IMR-90 (cell line): ENCODE measurements around the gene TTC21A. TPM values are rescaled to one million over a fixed set of nuclear protein-coding genes. Genes with fewer than 3 reads are reported as not detected.

ENCODE experiments used
- ATAC-seq: fragments of 200-7000 bp; cut with Tn5 transposase; 2 replicates; pipeline ENCODE4 v1.9.1; 2020; ENCODE audit warnings: low read depth, mild to moderate bottlenecking, moderate library complexity
- BruUV-seq: library from RNA; stranded (reverse); fragments of 400-500 nt; replicated peaks from 2 replicates; lab custom pipeline; 2021; lab: Mats Ljungman, UMichigan
- CTCF ChIA-PET: fragments of 300-600 bp; formaldehyde crosslinking; extraction: SDS; loops from one replicate; lab custom pipeline; 2021; ENCODE audit warnings: antibody characterized with exemption; lab: Yijun Ruan, JAX
- POLR2A ChIA-PET: fragments of 300-600 bp; sonication (Branson Sonifier 250); formaldehyde crosslinking; loops from one replicate; lab custom pipeline; 2022; ENCODE audit warnings: antibody characterized with exemption; ENCODE audit not compliant: unreplicated experiment; lab: Charles Lee
- DNase-seq: peaks from one replicate; pipeline ENCODE4 v3.0.0; 2013
- H2AFZ ChIP-seq: replicated peaks from 2 replicates; pipeline ENCODE3; 2013; ENCODE audit warnings: low read length, mild to moderate bottlenecking; ENCODE audit not compliant: poor library complexity
- H2AK5ac ChIP-seq: 2 replicates; pipeline ENCODE4 v1.6.1; 2013; ENCODE audit warnings: low read depth, low read length, inconsistent platforms
- H2AK9ac ChIP-seq: replicated peaks from 2 replicates; pipeline ENCODE3; 2013; ENCODE audit warnings: mild to moderate bottlenecking, low read depth, low read length, moderate library complexity; ENCODE audit not compliant: poor library complexity
- H2BK120ac ChIP-seq: 2 replicates; pipeline ENCODE4 v1.6.1; 2013; ENCODE audit warnings: low read depth, low read length, inconsistent platforms
- H2BK15ac ChIP-seq: 3 replicates; pipeline ENCODE4 v1.6.1; 2013; ENCODE audit warnings: low read depth, low read length, inconsistent platforms
- H2BK20ac ChIP-seq: 2 replicates; pipeline ENCODE4 v1.6.1; 2013; ENCODE audit warnings: low read depth, mild to moderate bottlenecking, inconsistent platforms, low read length, moderate library complexity
- H2BK5ac ChIP-seq: 2 replicates; pipeline ENCODE4 v1.6.1; 2013; ENCODE audit warnings: mild to moderate bottlenecking, low read depth, low read length, inconsistent platforms; ENCODE audit not compliant: poor library complexity, severe bottlenecking
- H3K14ac ChIP-seq: replicated peaks from 2 replicates; pipeline ENCODE4 v1.6.1; 2013; ENCODE audit warnings: low read depth, low read length, inconsistent platforms
- H3K18ac ChIP-seq: 2 replicates; pipeline ENCODE4 v1.6.1; 2013; ENCODE audit warnings: low read depth, low read length, control low read depth
- H3K23ac ChIP-seq: 2 replicates; pipeline ENCODE4 v1.6.1; 2013; ENCODE audit warnings: low read depth, low read length, inconsistent platforms
- H3K27ac ChIP-seq: 2 replicates; pipeline ENCODE4 v1.5.1; 2013; ENCODE audit warnings: mild to moderate bottlenecking, control low read depth, low read length; ENCODE audit not compliant: insufficient read depth
- H3K27me3 ChIP-seq: 2 replicates; pipeline ENCODE4 v1.6.1; 2013; ENCODE audit warnings: low read length; ENCODE audit not compliant: control insufficient read depth, insufficient read depth
- H3K36me3 ChIP-seq: 2 replicates; pipeline ENCODE4 v1.6.1; 2013; ENCODE audit warnings: low read length, mixed read lengths; ENCODE audit not compliant: control insufficient read depth, insufficient read depth
- H3K4ac ChIP-seq: 2 replicates; pipeline ENCODE4 v1.6.1; 2013; ENCODE audit warnings: low read depth, low read length, inconsistent platforms
- H3K4me1 ChIP-seq: 2 replicates; pipeline ENCODE4 v1.6.1; 2013; ENCODE audit warnings: low read length, mixed read lengths; ENCODE audit not compliant: control insufficient read depth, insufficient read depth
- H3K4me2 ChIP-seq: 2 replicates; pipeline ENCODE4 v1.6.1; 2013; ENCODE audit warnings: low read depth, mild to moderate bottlenecking, control low read depth, low read length, moderate library complexity
- H3K4me3 ChIP-seq: 2 replicates; pipeline ENCODE4 v1.5.1; 2013; ENCODE audit warnings: low read depth, mild to moderate bottlenecking, control low read depth, low read length, moderate library complexity; ENCODE audit not compliant: insufficient read depth
- H3K56ac ChIP-seq: 2 replicates; pipeline ENCODE4 v1.6.1; 2013; ENCODE audit warnings: low read length, inconsistent platforms; ENCODE audit not compliant: insufficient read depth; ENCODE audit errors: extremely low read depth
- H3K79me1 ChIP-seq, 2 experiments: 2 replicates each; pipeline ENCODE4 v1.6.1; 2013; ENCODE audit warnings: low read length in 2 of 2, inconsistent platforms in 1 of 2, low read depth in 1 of 2
- H3K9ac ChIP-seq: 2 replicates; pipeline ENCODE4 v1.6.1; 2013; ENCODE audit warnings: low read depth, low read length, control low read depth
- H3K9me1 ChIP-seq: 2 replicates; pipeline ENCODE4 v1.6.1; 2013; ENCODE audit warnings: low read length, inconsistent platforms; ENCODE audit not compliant: insufficient read depth
- H3K9me3 ChIP-seq: 2 replicates; pipeline ENCODE4 v1.6.1; 2013; ENCODE audit warnings: low read length; ENCODE audit not compliant: control insufficient read depth, insufficient read depth
- H4K20me1 ChIP-seq: 2 replicates; pipeline ENCODE4 v1.6.1; 2013; ENCODE audit warnings: low read length, inconsistent platforms; ENCODE audit not compliant: insufficient read depth
- H4K5ac ChIP-seq: 2 replicates; pipeline ENCODE4 v1.6.1; 2013; ENCODE audit warnings: mild to moderate bottlenecking, low read depth, low read length, control low read depth
- H4K8ac ChIP-seq, 2 experiments: 2 replicates each; pipeline ENCODE4 v1.6.1; 2013; ENCODE audit warnings: low read depth in 2 of 2, low read length in 2 of 2, control low read depth in 1 of 2, inconsistent platforms in 1 of 2
- H4K91ac ChIP-seq: 2 replicates; pipeline ENCODE4 v1.6.1; 2013; ENCODE audit warnings: low read depth, low read length, inconsistent platforms; ENCODE audit not compliant: insufficient read depth
- BHLHE40 ChIP-seq: fragments of 150-350 bp; IDR thresholded peaks from 2 replicates; pipeline ENCODE4 v1.6.1; 2016; ENCODE audit warnings: mild to moderate bottlenecking, low read depth, low read length
- FOS ChIP-seq: fragments of 150-350 bp; IDR thresholded peaks from 2 replicates; pipeline ENCODE4 v1.6.1; 2016; ENCODE audit warnings: low read depth, low read length
- RAD21 ChIP-seq: IDR thresholded peaks from 2 replicates; pipeline ENCODE4 v1.6.1; 2012; ENCODE audit warnings: low read length, improper control_type of control experiment
- RCOR1 ChIP-seq: IDR thresholded peaks from 2 replicates; pipeline ENCODE4 v1.6.1; 2012; ENCODE audit warnings: mild to moderate bottlenecking, low read length, improper control_type of control experiment; ENCODE audit not compliant: insufficient replicate concordance
- WGBS, 2 experiments: methylation state at CpG; one replicate each; pipeline versions ENCODE4 v1.1.5 to v1.1.7; 2013; ENCODE audit warnings: missing lambda C conversion rate in 2 of 2; ENCODE audit not compliant: insufficient read length in 1 of 2; ENCODE audit errors: extremely low coverage in 2 of 2; 5-methylcytosine and 5-hydroxymethylcytosine counted together
- dilution Hi-C: fragments of 300-500 bp; cut with HindIII; formaldehyde crosslinking; loops from one replicate; pipeline ENCODE4 v1.14.3; 2018; ENCODE audit warnings: low sequenced_read_pairs; ENCODE audit not compliant: unreplicated experiment
- in situ Hi-C: fragments of 300-500 bp; cut with MboI; formaldehyde crosslinking; loops from 3 replicates; pipeline ENCODE4 v1.14.3; 2019; ENCODE audit warnings: low sequenced_read_pairs, inconsistent platforms, mixed read lengths
- intact Hi-C: fragments of 100-400 bp; cut with micrococcal nuclease; formaldehyde crosslinking; loops from 2 replicates; pipeline ENCODE4 v1.10.0; 2022
- polyA plus RNA-seq, 3 experiments: library from polyadenylated mRNA; depleted of rRNA; stranded (reverse); fragments of >200 nt; gene quantifications; 2 replicates each; pipeline ENCODE4 v1.2.3, GENCODE V29; 2012; ENCODE audit warnings: low replicate concordance in 1 of 3
- total RNA-seq: library from RNA; depleted of rRNA; stranded (reverse); fragments of >200 nt; gene quantifications from 2 replicates; pipeline ENCODE4 v1.2.3, GENCODE V29; 2012

TTC21A gene
- total and polyA plus RNA-seq, 2 of the 4 experiments (the other 2 are of a cell fraction), result 0.90 to 1.8 TPM

DNA sequence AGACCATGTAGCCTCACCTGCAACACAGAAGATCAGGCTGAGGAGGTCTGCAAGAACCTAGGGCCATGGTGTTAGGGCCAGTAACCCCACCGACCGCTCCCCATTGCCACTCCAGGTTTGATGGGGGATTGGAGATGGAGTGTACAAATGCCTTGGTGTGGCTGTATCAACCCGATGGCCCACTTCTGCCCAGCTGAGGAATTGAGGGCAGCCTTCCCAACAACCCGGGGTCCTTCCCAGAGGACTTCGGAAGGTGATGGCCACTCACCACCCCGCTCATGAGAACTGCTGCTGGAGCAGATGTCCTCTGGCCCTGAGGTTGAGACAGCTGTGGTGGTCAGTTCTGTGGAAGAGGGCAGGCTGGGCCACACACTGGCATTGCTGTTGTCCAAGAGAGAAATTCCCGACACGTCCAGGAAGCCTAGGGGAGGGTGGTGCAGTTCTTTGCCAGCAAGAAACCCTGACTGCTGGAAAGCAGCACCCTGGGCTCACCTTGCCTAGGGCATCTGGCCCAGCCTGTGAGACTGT, 8.9 kb upstream of the TTC21A start:
- Histone ChIP-seq H3K9me1 (no peaks in the 10 kb centered on the region), H3K4ac (no peak overlapping the region), H2BK20ac (no peak overlapping the region), H3K23ac (no peak overlapping the region), H3K27me3 (no peaks in the 10 kb centered on the region), H2AFZ (no peak overlapping the region), H3K4me1 (no peaks in the 10 kb centered on the region), H3K27ac (no peak overlapping the region), H3K9ac (no peak overlapping the region), H2BK15ac (no peak overlapping the region), H3K79me1 (peaks cover 13 to 35% of the 10 kb centered on the region in 2 experiments), H4K8ac (no peak overlapping the region), H2AK9ac (no peak overlapping the region), H2BK120ac (no peak overlapping the region), H4K5ac (no peak overlapping the region), H3K36me3 (peaks cover 53% of the 10 kb centered on the region), H2BK5ac (no peak overlapping the region), H4K20me1 (peaks cover 36% of the 10 kb centered on the region), H2AK5ac (no peak overlapping the region), H3K9me3 (no peaks in the 10 kb centered on the region), H3K4me2 (no peak overlapping the region), H3K14ac (no peak overlapping the region), H3K56ac (no peak overlapping the region), H3K4me3 (no peak overlapping the region), H3K18ac (no peak overlapping the region), H4K91ac (no peak overlapping the region)
- WGBS, 2 experiments, result 100% methylated on average over 1 of the region's 8 CpGs; no CpG with 5 or more reads in 1 of the 2 experiments
- intact Hi-C loops, result no loop called here
- in situ Hi-C loops, result no loop called here
- TF ChIP-seq BHLHE40, result no peak
- no peak for TF ChIP-seq FOS
- TF ChIP-seq RAD21, result no peak
- no peak for TF ChIP-seq RCOR1
- dilution Hi-C loops, result no loop called here
- DNase-seq, result no peak
- BruUV-seq, result no TSS peak
- POLR2A ChIA-PET, result no interaction called here
- ATAC-seq, result no peak
- CTCF ChIA-PET, result no interaction called here
